HG02885 (cell line): Measurements from ENCODE around the gene NREP.
A peak's percentile ranks its signal among the peaks of the same experiment; 100 is the strongest.

Source experiments
- ATAC-seq: cut with Tn5 transposase; IDR thresholded peaks from one replicate; pipeline ENCODE4 v1.9.1; 2021; ENCODE audit warnings: mild to moderate bottlenecking; ENCODE audit not compliant: unreplicated experiment, poor library complexity

The NREP gene, protein sequence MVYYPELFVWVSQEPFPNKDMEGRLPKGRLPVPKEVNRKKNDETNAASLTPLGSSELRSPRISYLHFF

DNA sequence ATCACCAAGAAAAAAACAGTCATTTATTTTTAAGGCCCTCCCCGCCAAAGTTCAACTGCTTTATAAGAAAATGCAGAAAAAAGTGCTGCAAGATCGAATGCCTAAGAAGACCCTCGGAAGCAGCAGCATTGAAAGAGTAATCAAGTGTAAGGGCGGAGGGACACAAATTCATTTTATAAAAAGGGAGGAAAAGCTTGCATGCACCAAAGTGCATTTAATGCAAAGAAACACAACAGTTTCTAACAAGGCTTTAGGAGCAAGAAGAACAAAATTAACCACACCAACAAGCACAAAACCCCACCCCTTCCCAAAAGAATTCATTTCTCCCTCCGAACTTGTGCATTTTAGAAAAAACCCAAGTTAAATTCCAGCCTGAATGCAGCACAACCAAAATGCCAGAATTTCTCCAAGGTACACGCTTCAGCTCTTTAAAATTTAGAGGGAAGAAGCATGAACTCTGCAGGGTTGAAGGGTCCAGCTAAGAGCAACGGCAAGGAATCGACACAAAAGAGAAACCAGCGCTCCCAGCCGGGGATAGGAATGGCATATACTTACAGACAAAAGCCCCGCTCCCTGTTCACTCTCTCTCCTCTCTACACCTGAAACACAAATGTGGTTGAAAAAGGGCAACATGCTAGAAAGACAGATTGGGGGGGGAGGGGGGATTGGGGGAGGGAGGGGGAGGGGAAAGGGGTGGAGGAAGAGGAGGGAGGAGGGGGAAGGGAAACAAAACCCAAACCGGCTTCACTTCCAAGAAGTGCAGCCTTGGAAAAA lies at the start of gene NREP:
Gene NREP (minus strand): TSS at position 614 of the 774 bp plus-strand sequence. CDS start 1,422 bp downstream, outside the sequence.
- ATAC-seq = peak; percentile 1

DNA sequence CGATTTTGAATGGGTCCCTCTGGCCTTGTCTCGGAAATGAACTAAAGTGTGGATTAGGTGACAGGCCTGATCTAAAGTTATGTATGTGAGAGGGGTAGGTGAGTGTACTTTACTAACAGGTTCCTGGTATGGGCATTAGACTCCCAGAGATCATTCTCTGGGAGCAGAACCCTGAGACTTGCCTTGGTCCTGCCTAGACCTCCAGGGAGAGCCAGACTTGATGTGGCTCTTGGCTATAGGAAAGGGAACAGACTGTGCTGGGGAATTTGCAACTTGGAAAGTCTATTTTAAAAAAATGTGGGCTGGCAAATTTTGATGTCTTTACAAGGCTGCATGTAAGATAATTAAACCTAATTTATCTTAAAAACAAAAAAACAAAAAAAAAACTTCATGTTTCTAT lies 49.8 kb upstream of the NREP start:
- ATAC-seq = no peak

DNA sequence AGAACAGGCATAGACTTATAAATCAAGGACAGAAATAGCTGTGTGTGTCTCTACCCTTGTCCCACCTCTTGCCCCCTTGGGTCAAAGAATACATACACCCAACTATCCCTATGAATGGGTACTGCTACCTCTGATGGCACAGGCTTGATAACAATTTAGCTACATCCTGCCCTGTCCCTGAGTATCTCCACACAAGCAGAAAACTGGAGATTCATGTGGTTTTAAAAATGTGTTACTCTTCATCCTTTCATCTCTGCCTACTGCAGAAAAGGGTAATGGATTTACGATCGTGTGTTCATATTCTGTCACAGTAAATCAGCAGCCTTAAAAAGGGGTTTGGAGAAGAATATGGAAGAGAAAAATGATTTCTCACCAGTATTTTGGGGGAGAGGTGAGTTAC lies 49.2 kb upstream of the NREP start:
- no peak for ATAC-seq

DNA sequence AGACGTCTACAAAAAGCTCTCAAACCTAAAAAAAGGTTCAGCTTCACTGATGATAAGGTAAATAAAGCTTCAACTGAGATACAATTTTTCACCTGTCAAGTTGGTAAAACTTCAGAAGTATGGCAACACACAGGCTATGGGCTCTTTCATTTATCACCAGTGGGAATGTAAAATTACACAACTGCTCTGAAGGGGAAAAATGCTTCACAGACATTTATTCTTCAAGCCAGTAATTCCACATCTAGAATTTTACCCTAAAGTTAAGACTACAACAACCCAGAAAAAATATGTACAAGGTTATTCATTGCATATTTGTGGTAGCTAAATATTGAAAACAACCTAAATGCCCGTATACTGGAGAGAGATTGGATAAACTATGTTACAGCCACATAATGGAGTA lies 48.1 kb upstream of the NREP start:
- no peak for ATAC-seq

DNA sequence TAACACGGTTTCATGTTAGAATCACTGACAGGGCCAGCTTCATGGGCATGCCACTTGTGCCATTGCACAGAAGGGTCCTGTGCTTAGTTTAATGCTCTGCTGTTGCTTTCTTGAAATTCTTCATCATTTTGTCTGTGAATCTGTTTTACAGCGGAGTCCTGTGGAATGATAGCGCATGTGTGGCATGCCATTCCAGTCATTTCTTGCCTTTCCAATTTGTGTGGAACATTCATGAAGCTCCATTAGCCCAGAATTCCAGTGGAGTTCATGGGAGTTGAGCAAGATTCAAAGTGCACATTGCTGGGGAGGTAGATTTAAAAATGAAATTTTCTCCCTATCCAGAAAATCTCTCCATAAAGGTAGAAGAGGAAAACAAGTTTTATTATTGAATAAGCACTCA lies 43.4 kb upstream of the NREP start:
- no peak for ATAC-seq

DNA sequence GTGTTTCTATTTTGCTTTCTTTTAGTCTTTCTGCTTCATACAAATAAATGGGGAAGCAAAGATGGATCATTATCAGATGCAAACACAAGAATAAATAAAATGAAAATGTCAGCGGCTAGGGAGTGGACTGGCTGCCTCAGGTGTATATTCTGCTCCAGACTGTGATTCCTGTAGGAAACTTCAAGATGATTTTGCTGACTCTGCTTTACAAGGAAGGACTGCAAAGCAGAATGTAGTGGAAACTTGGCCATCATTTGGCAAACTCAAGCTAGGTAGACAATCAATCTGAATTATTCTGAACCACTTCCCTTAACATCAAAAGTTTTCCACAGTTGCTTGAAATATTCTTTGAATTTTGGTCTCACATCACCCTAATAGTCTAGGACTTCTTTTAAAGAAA lies 38.1 kb upstream of the NREP start:
- no peak for ATAC-seq

DNA sequence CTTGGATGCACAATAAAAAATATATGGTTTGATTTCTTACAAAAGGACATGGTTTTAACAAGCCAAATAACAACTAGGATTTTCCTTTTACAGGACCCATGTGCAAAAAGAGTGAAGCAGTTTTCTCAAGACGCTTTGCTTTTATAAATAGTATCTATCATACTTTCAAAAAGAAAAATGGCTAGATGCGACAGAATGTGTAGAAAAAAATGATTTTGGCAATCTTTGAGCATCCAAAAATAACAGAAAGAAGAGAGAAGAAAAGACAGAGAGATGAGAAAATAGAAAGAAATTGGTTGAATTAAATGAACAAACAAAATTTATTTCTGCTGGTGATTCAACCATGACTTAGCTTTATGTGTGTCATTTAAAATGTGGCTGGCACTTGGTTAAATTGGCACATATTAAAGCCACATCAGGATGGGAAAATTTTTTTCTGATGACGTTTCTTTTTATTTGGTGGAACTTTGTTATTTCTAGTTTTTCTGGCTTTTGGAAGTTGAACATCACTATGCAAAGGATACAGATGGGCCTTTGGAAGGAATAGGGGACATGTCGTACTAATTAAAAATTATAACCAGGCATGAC lies 35.6 kb upstream of the NREP start:
- ATAC-seq = no peak

DNA sequence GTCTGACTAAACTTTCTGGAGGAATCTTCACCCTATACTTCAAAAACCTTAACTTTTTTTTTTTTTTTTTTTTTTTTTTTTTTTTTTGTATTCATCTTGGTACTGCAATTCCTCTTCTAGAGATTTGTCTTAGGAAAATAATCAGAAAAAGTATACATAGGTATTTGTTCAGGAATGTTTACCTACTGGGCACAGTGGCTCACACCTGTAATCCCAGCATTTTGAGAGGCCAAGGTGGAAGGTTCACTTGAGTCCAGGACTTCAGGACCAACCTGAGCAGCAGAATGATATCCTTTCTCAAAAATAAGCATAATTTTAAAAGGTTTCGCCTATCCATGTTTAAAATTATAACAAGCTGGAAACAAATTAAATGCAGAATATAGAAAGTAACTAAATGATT lies 33.3 kb upstream of the NREP start:
- no peak for ATAC-seq

DNA sequence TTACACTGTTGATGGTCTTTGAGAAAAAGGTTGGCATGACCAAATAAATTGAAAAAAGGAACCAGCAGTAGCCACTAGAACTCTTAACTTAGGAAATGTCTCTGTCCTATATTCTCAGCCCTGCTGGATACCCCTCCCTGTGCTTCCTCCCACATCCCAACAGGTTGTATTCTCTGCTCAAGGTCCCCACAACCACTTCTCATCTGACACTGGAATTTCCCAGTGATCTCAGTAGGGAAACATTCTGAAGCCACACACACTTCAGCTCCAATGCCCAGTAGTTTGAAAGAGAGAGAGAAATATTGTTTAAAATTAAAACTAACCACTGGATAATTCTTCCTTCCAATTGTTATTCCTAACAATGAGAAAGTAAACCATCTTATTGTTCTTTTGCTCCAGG lies 30.0 kb upstream of the NREP start:
- no peak for ATAC-seq

DNA sequence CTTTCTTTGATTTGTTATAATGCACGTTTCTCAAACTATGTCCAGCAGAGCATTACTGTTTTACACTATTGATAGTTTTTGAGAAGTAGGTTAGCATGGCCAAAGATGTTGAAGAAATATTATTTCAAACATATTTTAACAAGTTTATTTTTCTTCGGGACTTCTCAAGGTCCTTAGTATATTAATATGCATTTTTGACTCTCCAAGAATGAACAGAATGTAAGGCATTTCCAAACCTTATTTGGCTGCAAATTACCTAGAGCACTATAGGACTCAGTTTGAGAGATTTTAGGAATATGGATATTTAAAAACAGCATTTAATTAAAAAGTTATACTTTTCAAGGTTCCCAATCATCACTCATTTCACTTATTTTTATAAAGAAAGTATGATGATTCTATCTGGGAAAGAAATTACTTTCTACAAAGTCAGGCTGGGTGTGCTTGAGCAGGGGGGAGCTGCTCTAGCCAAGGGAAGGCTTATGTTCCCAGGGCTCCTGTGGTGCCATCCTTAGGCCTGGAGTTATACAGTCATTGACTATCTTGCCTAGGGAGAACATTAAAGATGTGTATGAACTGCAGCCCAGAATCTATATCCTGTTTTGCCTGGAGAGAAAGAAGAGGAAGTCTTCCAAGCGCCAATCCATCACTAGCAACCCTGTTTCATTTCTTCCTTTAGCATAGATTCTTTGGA lies 27.6 kb upstream of the NREP start:
- ATAC-seq = no peak

DNA sequence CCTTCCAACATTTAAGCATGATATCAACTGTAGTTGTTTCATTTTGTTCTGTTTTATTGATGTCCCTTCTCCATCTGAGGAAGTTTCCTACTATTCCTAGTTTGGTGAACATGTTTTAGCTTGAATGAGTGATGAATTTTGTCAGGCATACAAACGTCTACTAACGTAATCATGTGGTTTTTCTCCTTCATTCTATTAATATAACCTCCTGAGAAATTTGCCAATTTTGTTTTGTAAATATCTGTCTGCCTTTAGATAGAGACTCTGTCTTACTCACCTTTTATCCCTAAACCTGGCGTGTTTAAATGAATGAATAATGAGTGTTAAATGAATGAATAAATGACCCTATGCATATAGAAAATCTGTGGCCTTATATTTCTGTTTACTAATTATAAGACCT lies 26.5 kb upstream of the NREP start:
- no peak for ATAC-seq

DNA sequence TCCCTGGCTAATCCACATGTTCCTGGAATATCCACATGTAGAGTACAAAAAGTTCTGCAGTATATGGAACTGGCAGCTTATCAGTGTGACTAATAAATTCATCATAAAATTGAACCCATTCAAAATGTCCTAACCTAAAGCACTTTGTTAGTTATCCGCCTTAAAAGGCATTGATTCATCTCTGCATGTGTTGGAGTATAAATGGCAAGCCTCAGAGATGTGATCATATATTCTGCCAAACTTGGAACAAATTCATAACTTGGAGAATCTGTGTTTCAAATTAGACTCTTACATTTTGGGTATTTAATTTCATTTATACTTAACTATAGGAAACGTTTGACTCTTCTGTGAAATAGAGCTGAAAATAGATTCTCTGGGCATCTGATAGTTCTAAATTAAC lies 25.2 kb upstream of the NREP start:
- ATAC-seq = no peak

DNA sequence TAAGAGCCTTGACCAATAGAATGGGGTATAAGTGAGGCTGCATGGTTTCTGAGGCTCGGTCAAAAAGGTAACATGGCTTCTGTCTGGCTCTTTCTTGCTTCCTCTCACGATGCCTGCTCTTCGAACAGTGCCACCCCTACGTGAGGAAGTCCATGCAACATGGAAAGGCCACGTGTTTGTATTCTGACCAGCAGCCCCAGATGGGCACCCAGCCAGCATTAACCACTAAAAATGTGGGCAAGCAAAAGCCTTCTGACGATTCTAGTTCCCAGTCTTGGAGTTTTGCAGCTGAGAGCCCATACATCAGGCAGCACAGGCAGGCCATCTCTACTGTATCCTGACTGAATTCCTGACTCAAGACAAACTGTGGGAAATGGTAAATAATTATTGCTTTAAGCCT lies 24.2 kb upstream of the NREP start:
- ATAC-seq = no peak

DNA sequence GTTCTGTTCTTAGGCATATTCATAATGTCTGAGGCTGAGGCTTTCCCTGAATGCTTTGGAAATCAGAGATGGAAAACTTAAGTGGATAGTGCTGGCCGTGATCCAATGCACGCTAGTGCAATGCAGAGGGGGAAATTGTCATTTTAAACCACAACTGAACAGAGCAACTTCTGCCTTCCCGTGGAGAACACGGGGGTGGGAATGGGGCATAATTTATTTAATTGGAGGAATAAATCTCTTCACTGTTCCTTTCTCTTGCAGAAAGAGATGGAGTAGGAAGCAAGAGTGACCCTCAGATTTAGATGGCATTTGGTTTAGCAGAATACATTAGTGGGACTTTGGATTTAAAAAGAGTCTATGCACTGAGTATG lies 22.9 kb upstream of the NREP start:
- no peak for ATAC-seq

DNA sequence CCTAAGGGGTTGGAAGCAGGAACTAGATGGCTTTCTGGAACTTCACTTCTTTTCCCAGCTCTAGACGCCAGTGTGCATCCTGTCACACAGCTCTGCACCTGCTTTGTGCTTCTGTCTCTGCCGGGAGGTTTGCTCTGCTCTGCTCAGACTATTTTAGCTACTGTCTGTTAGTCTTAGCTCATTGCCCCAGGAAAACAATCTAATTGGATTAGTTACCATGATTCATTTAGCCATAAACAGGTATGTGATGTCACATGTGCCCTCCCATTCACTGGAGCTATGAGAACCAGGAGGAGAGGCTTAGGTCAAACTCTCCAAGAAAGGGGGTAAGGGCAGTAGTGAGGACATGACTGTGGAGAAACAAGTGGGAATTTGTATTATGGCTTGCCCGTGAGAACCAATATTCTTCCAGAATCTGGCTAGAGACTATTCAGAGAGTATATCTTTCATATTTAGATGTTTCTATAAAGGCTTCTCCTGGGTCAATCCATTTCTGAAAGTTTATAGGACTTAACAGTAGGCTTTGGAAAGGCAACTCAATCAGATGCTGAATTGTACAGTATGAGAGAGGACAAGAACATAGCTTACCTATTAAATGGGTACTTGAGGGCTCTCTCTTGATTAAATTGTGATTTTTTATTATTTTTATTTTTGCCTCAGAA lies 22.4 kb upstream of the NREP start:
- no peak for ATAC-seq

DNA sequence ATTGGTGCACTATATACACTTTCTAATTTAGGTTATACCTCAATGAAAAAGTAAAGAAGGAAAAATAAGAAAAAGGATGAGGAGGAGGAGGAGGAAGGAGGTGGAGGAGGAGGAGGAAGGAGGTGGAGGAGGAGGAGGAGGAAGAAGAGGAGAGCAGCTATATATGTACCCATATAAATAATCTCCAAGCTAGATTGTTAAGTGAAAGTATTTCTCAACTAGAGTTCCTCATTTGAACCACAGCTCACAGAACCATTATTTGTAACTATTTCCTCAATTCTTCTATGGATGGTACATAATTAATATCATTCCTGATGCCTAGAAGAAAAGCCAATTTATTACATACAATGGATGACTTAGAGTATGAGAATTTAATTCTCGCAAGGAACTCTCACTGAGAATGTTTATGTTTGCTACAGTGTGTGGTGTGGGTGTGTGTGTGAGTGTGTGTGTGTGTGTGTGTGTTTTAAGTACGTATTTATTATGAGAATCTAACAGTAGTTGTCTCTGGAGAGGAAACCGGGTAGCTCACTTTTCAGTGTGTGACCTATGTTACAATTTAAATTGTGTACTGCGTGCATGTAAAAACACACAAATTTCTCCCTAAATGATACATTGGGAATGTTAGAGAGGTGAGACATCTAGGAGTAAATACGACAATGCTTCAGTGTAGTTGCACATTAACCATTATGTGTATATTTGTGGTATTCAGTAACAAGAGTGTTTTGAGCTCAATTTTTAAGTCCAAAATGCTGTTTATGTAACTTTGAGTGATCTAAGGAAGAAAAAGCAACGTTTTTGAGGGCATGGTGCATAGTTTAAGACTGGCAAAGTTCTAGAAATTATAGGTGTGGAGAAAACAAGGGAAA lies 20.2 kb upstream of the NREP start:
- no peak for ATAC-seq

DNA sequence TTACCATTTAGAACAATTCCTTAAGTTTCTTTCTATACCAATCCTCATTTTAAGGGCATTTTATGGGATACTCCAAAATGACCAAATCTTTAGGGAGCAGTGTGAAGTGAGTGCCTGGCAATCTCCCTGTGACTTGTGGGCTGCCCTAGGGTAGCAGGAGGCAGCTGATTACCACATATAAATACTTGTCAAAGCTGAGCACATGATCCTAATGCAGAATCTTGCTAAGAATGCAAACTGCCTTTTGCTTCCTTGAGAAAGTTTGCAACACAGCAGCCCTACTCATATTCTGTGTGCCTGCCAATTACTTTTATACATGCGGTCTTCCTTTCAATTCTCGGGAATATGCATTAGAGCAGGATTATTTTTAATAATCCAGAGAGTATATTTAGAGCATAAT lies 18.2 kb upstream of the NREP start:
- no peak for ATAC-seq

DNA sequence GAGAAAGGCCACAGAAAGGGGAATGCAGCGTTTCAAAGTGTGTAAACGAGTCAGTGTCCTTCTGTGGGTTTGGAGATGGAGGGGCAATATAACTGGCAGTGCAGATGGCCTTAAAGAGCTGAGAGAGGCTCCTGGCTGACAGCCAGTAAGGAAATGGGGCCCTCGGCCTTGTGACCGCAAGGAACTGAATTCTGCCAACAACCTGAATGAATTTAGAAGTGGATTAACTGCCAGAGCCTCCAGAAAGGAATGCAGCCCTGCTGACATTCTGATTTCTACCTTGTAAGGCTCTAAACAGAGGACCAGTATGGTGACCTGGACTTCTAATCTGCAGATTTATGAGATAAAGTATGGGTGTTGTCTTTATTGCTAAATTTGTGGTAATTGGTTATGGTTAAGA lies 17.5 kb upstream of the NREP start:
- peak; percentile 59 for ATAC-seq

DNA sequence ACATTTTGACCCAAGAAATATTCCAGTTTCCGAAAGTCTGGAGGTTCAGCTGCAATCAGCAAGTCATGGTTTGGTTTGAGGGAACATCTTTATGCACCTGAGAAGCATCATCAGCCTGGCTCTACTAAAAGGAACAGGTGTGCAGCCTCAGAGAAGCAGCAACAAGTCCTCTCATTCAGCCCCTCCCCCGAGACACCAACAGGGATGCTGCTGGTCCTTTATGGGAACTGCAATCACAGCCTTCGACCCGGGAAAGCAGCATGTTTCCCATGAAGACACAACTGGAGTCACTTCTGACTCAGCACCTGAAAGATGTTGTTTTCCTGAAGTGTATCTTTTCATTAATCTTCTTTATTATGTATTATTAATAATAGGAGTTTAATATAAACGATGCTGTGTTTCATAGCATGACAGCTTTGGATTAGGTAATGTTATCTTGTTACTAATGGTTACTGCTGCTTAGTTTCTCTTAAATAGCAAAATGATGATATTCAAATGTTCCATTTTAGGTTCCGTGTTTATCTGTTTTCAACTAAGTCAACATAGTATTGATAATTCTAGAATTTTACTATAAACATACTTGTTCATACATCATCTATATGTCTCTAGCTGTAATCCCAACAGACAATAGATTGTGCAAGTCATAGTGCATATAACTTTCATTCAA lies 15.6 kb upstream of the NREP start:
- ATAC-seq = no peak

DNA sequence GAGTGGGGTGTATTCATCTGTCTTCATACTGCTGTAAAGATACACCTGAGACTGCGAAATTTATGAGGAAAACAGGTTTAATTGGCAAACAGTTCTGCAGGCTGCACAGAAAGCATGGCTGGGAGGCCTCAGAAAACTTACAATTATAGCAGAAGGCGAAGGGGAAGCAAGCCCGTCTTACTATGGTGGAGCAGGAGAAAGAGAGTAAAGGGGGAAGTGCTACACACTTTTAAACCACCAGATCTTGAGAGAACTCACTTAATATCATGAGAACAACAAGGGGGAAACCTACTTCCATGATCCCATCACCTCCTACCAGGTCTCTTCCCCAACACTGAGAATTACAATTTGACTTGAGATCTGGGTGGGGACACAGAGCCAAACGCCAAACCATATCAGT lies 12.5 kb upstream of the NREP start:
- ATAC-seq = no peak
